ENCODE measurements around the gene PIGB. TPM values are rescaled to one million over a fixed set of nuclear protein-coding genes. Genes with fewer than 3 reads are reported as not detected.

Gene PIGB
- total and polyA plus RNA-seq, 2 of the 13 experiments (the other 11 are each of a cell fraction or from before 2014, with no cell fraction given) = 14.5 to 19.1 TPM

DNA sequence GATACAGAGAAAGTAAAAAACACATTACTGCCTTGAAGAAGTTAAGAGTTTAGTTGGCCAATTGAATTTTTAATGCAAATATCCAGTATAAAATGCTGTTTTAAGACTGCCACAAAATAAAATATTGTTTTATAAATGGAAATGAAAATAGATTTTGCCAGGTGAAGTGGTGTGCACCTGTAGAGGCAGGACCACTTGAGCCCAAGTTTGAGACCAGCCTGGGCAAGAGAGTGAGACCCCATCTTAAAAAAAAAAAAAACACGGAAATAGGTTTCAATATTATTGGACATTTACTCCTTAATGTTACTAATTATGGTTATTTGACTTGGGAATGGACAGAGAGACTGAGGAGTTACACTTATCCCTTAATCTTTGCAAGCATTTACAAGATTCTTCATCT is 1.9 kb downstream of the PIGB start (continued):
- TF ChIP-seq, protein P1, sequence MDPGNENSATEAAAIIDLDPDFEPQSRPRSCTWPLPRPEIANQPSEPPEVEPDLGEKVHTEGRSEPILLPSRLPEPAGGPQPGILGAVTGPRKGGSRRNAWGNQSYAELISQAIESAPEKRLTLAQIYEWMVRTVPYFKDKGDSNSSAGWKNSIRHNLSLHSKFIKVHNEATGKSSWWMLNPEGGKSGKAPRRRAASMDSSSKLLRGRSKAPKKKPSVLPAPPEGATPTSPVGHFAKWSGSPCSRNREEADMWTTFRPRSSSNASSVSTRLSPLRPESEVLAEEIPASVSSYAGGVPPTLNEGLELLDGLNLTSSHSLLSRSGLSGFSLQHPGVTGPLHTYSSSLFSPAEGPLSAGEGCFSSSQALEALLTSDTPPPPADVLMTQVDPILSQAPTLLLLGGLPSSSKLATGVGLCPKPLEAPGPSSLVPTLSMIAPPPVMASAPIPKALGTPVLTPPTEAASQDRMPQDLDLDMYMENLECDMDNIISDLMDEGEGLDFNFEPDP (CRISPR knock-in tag; conservative IDR thresholded peaks at IDR 0.05) = no peak
- TF ChIP-seq ZNF543 (CRISPR knock-in tag; IDR thresholded peaks at IDR 0.05) = no peak
- TF ChIP-seq, protein P2, sequence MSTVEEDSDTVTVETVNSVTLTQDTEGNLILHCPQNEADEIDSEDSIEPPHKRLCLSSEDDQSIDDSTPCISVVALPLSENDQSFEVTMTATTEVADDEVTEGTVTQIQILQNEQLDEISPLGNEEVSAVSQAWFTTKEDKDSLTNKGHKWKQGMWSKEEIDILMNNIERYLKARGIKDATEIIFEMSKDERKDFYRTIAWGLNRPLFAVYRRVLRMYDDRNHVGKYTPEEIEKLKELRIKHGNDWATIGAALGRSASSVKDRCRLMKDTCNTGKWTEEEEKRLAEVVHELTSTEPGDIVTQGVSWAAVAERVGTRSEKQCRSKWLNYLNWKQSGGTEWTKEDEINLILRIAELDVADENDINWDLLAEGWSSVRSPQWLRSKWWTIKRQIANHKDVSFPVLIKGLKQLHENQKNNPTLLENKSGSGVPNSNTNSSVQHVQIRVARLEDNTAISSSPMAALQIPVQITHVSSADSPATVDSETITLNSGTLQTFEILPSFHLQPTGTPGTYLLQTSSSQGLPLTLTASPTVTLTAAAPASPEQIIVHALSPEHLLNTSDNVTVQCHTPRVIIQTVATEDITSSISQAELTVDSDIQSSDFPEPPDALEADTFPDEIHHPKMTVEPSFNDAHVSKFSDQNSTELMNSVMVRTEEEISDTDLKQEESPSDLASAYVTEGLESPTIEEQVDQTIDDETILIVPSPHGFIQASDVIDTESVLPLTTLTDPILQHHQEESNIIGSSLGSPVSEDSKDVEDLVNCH (CRISPR knock-in tag; IDR thresholded peaks at IDR 0.05) = no peak
- no peak for TF ChIP-seq ZNF256 (CRISPR knock-in tag; conservative IDR thresholded peaks at IDR 0.05)
- no peak for TF ChIP-seq ZFP36L2 (CRISPR knock-in tag; IDR thresholded peaks at IDR 0.05)
- no peak for TF ChIP-seq ZNF737 (CRISPR knock-in tag; IDR thresholded peaks at IDR 0.05; ENCODE audit: borderline replicate concordance)
- TF ChIP-seq ZNF749 (CRISPR knock-in tag; IDR thresholded peaks at IDR 0.05; ENCODE audit: borderline replicate concordance) = no peak
- no peak for TF ChIP-seq TGIF2 (CRISPR knock-in tag; IDR thresholded peaks at IDR 0.05)

DNA sequence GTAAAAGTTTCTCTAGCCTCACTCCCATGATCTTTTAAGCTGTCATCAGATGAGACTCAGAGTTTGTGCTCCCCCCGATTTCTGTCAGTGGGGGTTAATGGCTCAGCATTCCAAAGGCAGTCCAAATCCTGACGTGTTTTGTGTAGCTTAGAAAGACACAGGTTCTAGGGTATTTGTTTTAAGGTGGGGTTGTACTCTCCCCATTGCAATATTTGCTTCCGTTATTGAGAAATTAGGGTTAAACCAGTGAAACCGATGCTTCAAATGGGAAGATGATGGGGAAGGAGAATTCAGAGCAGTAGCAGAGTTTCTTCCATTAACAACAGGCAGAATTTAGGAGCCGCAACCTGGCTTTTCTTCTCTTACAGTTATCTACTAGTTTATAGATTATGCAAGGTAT is 3.4 kb downstream of the PIGB start:
- in situ Hi-C loops (cut with HindIII; ENCODE audit: extremely low pct_ligation_motif_present, low pct_unique_long_range_greater_than_20kb) = no loop called here
- Histone ChIP-seq H3K36me3 (replicated peaks in 1 of 2; ENCODE audit: control insufficient read depth in 1 of 2, insufficient read depth in 2 of 2, low read length in 2 of 2) (no peaks in the 10 kb centered on the region), H3K4me2 (ENCODE audit: low read depth, low read length) (no peak overlapping the region), H3K27me3 (ENCODE audit: control insufficient read depth in 1 of 2, insufficient read depth in 2 of 2, low read length in 2 of 2) (no peaks in the 10 kb centered on the region), H3K27ac (ENCODE audit: extremely low read length, insufficient read depth, low read length) (no peak overlapping the region), H3K4me1 (ENCODE audit: insufficient read depth, low read length) (peaks cover 12% of the 10 kb centered on the region), H3K9me3 (ENCODE audit: low read length) (no peaks in the 10 kb centered on the region), H3K9ac (ENCODE audit: insufficient read depth, low read depth, low read length) (no peak overlapping the region), H2AFZ (ENCODE audit: low read length) (no peak overlapping the region), H3K79me2 (ENCODE audit: insufficient read depth, low read length) (peaks cover 12% of the 10 kb centered on the region), H4K20me1 (ENCODE audit: insufficient read depth, low read length) (no peaks in the 10 kb centered on the region), H3K4me3 (replicated peaks in 1 of 3; ENCODE audit: insufficient read depth in 1 of 3, low read depth in 2 of 3, low read length in 3 of 3) (no peak overlapping the region)
- intact Hi-C loops (cut with micrococcal nuclease; ENCODE audit: unreplicated experiment) = no loop called here
- no TSS peak for BruUV-seq (replicated peaks)
- ChIA-PET CTCF (ENCODE audit: low intra/inter-chr PET ratio, low total read pairs) (no interaction called here), POLR2A (no interaction called here)
- WGBS (ENCODE audit: low lambda C conversion rate) = 73% methylated on average over 5 of the region's 5 CpGs
- peak; percentile 5 for DNase-seq (ENCODE audit: low spot score)
- no peak for FAIRE-seq
- ATAC-seq = no peak
- TF ChIP-seq ZMYM3 (CRISPR knock-in tag; IDR thresholded peaks at IDR 0.05) = no peak
- TF ChIP-seq, protein P3, sequence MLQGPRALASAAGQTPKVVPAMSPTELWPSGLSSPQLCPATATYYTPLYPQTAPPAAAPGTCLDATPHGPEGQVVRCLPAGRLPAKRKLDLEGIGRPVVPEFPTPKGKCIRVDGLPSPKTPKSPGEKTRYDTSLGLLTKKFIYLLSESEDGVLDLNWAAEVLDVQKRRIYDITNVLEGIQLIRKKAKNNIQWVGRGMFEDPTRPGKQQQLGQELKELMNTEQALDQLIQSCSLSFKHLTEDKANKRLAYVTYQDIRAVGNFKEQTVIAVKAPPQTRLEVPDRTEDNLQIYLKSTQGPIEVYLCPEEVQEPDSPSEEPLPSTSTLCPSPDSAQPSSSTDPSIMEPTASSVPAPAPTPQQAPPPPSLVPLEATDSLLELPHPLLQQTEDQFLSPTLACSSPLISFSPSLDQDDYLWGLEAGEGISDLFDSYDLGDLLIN (CRISPR knock-in tag; IDR thresholded peaks at IDR 0.05; ENCODE audit: borderline replicate concordance) = no peak
- no peak for TF ChIP-seq RAD21 (CRISPR knock-in tag; IDR thresholded peaks at IDR 0.05)
- TF ChIP-seq, protein P4, sequence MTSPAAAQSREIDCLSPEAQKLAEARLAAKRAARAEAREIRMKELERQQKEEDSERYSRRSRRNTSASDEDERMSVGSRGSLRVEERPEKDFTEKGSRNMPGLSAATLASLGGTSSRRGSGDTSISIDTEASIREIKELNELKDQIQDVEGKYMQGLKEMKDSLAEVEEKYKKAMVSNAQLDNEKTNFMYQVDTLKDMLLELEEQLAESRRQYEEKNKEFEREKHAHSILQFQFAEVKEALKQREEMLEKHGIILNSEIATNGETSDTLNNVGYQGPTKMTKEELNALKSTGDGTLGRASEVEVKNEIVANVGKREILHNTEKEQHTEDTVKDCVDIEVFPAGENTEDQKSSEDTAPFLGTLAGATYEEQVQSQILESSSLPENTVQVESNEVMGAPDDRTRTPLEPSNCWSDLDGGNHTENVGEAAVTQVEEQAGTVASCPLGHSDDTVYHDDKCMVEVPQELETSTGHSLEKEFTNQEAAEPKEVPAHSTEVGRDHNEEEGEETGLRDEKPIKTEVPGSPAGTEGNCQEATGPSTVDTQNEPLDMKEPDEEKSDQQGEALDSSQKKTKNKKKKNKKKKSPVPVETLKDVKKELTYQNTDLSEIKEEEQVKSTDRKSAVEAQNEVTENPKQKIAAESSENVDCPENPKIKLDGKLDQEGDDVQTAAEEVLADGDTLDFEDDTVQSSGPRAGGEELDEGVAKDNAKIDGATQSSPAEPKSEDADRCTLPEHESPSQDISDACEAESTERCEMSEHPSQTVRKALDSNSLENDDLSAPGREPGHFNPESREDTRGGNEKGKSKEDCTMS (CRISPR knock-in tag; conservative IDR thresholded peaks at IDR 0.05) = no peak
- no peak for TF ChIP-seq SALL2 (CRISPR knock-in tag; IDR thresholded peaks at IDR 0.05)
- TF ChIP-seq THAP11 (CRISPR knock-in tag; IDR thresholded peaks at IDR 0.05) = no peak
- no peak for TF ChIP-seq NPAS2 (CRISPR knock-in tag; IDR thresholded peaks at IDR 0.05; ENCODE audit: borderline replicate concordance)
- TF ChIP-seq ZNF335 (CRISPR knock-in tag; IDR thresholded peaks at IDR 0.05) = no peak
- TF ChIP-seq, protein P5, sequence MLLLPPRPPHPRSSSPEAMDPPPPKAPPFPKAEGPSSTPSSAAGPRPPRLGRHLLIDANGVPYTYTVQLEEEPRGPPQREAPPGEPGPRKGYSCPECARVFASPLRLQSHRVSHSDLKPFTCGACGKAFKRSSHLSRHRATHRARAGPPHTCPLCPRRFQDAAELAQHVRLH (CRISPR knock-in tag; IDR thresholded peaks at IDR 0.05; ENCODE audit: borderline replicate concordance, low read depth) = no peak

Data from HepG2 (cell line).